Heart left ventricle (tissue), 16 donors: Measurements from ENCODE around the gene DLG4. TPM values are rescaled to one million over a fixed set of nuclear protein-coding genes. Genes with fewer than 3 reads are reported as not detected.
"Not testable (repeated sequence)": the region's sequence is repeated elsewhere in the genome, so short reads cannot be mapped to it uniquely, and the experiment has no call there.

Experiments used
- ATAC-seq, 4 donors: fragments of 200-7000 bp; cut with Tn5 transposase; one replicate each; pipeline ENCODE4 v1.9.1; 2020 to 2022; ENCODE audit warnings: moderate library complexity in 4 of 4, mild to moderate bottlenecking in 3 of 4, moderate number of reproducible peaks in 1 of 4
- DNase-seq, 5 donors: peaks; one replicate each; pipeline ENCODE4 v3.0.0-alpha.2; 2020
- H3K27ac ChIP-seq, 12 donors: fragments of 200-600 bp; sonication (generic) in 4 of 12; one replicate each; pipeline versions ENCODE4 v1.5.0 to v1.8.0; 2016 to 2022; ENCODE audit warnings: mild to moderate bottlenecking in 2 of 12
- H3K27me3 ChIP-seq, 9 donors: fragments of 200-600 bp; sonication (generic) in 2 of 9; one replicate each; pipeline versions ENCODE4 v1.5.1 to v1.8.0; 2016 to 2022; ENCODE audit warnings: mild to moderate bottlenecking in 3 of 9
- H3K36me3 ChIP-seq, 9 donors: fragments of 200-600 bp; sonication (generic) in 2 of 9; one replicate each; pipeline versions ENCODE4 v1.5.0 to v1.8.0; 2018 to 2022; ENCODE audit warnings: mild to moderate bottlenecking in 2 of 9
- H3K4me1 ChIP-seq, 12 donors: fragments of 200-600 bp; sonication (generic) in 4 of 12; one replicate each; pipeline versions ENCODE4 v1.5.0 to v1.8.0; 2016 to 2022; ENCODE audit warnings: mild to moderate bottlenecking in 3 of 12
- H3K4me3 ChIP-seq, 12 donors: fragments of 200-600 bp; sonication (generic) in 4 of 12; one replicate each; pipeline versions ENCODE4 v1.5.0 to v1.8.0; 2017 to 2022; ENCODE audit warnings: mild to moderate bottlenecking in 9 of 12, moderate library complexity in 4 of 12
- H3K9me3 ChIP-seq, 12 donors: fragments of 200-600 bp; sonication (generic) in 4 of 12; one replicate each; pipeline versions ENCODE4 v1.5.0 to v1.8.0; 2016 to 2022; ENCODE audit warnings: mild to moderate bottlenecking in 1 of 12
- CTCF ChIP-seq, 12 donors: fragments of 200-600 bp; sonication (generic) in 4 of 12; IDR thresholded peaks; one replicate each; pipeline versions ENCODE4 v1.5.0 to v1.8.0; 2018 to 2022; ENCODE audit warnings: antibody characterized with exemption in 12 of 12, mild to moderate bottlenecking in 5 of 12
- POLR2A ChIP-seq, 2 donors: fragments of 450-650 bp; IDR thresholded peaks; one replicate each; pipeline ENCODE4 v1.6.1; 2017; ENCODE audit warnings: antibody characterized with exemption in 2 of 2, mild to moderate bottlenecking in 2 of 2, moderate library complexity in 2 of 2
- WGBS, 4 donors: extraction: QIAGEN DNeasy Blood & Tissue Kit in 2 of 4; methylation state at CpG; one replicate each; pipeline versions ENCODE4 v1.1.5 to v1.1.7; 2013 to 2018; 5-methylcytosine and 5-hydroxymethylcytosine counted together
- intact Hi-C, 10 donors: fragments of 100-400 bp; cut with DNase I; formaldehyde crosslinking; loops; one replicate each; pipeline versions ENCODE4 v1.11.1 to v1.14.2; 2022
- polyA plus RNA-seq, 2 donors: library from polyadenylated mRNA; stranded (reverse); fragments of 200-250 nt; gene quantifications; one replicate each; pipeline ENCODE4 v1.2.3, GENCODE V29; 2013
- total RNA-seq, 9 donors: library from RNA; depleted of rRNA in 2 of 9; stranded (reverse); fragments of >200 nt in 2 of 9; fragmentation: NEBNext Ultra II Directional in 3 of 9; extraction: Animal tissue kit (Norgen Biotek cat#: 25700) in 3 of 9; gene quantifications; one replicate each; pipeline versions ENCODE4 v1.1.0 to v1.2.4, GENCODE V29; 2016 to 2023
- donor health status: ischemic (EF 13 %, LVEDD 7.1; RV severe dilation, severe dysfunction).
- donor health status: healthy with polysubstance abuse.
- donor health status: DM: no; HTN: yes; CAD: no.
- donor health status: DM: no; HTN: no; CAD: no.
- donor health status: ischemic (EF 25% LVEDD 6.9; RV normal size, moderate dysfunction).
- donor health status: ischemic (EF 25% LVEDD 5.7; RV mildly dilated, moderate dysfunction).
- donor health status: healthy.
- donor health status: DM: yes; HTN: yes; CAD: no.
- donor health status: ischemic (EF 35%, LVEDD 5.7; RV mildly dilated, moderate dysfunction).
- donor health status: nonischemic (EF 11% LVEDD 7.7; RV severe dilation, severe dysfunction).
- donor health status: DM: yes; HTN: yes; CAD: no.
- donor health status: PGD.
- donor health status: ischemic (EF 29% LVEDD 5.4; RV normal size, mild dysfunction).
- donor health status: nonischemic (EF 23%, LVEDD 6.1; RV moderate dilation, normal function).

Gene DLG4
- total and polyA plus RNA-seq, 11 donors, result 5.3 to 24.3 (median 15.5) TPM

DNA sequence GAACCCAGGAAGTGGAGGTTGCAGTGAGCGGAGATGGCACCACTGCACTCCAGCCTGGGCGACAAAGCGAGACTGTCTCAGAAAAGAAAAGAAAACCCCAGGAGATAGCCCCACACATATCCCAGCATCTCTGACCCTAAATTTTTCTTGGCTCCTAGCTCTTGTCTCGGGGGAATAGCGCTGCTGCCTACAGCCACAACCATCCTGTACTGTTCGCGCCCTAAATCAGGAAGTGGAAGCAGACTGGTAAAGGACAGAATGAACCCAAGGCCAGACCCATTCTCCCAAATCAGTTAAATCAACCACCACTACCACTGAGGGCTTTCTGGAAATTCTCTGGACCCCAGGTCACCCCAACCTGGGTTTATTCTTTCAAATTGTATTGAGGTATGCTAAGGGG is 30.2 kb upstream of the DLG4 start:
- intact Hi-C loops, result loop anchor here in 3 of 10 donors (5.0 to 10.0 kb wide), 4 partner anchors 38 to 595 kb away; partner anchors contain the start of genes CD68 (in 2 of the 3) and EIF5A (in 1 of the 3)

GRCh38 chr17:7249214-7249613 is 29.6 kb upstream of the DLG4 start:
- Histone ChIP-seq H3K9me3 (no peaks in the 10 kb centered on the region), H3K4me3 (peak overlapping the region in 4 of 12 donors; percentile 90 to 98 (median 97)), H3K36me3 (peaks cover 0 to 38% (median 34%) of the 10 kb centered on the region in 9 donors), H3K27me3 (no peaks in the 10 kb centered on the region), H3K4me1 (peaks cover 8 to 46% (median 36%) of the 10 kb centered on the region in 12 donors), H3K27ac (peak overlapping the region in 10 of 12 donors; percentile 10 to 98 (median 35))
- ATAC-seq (no peak), DNase-seq (no peak)
- intact Hi-C loops, result loop anchor here in 2 of 10 donors (5.0 to 10.0 kb wide), 3 partner anchors 37 to 596 kb away; partner anchors contain the start of gene CD68 (in 1 of the 2)
- TF ChIP-seq POLR2A (IDR thresholded peaks at IDR 0.05), result no peak
- no peak for TF ChIP-seq CTCF (IDR thresholded peaks at IDR 0.05)
- 61 to 75% (median 68%) methylated on average over 6 of the region's 6 CpGs for WGBS, 4 donors

More for the DNA sequence above, 30.2 kb upstream of the DLG4 start:
- TF ChIP-seq POLR2A (IDR thresholded peaks at IDR 0.05) (no peak), CTCF (IDR thresholded peaks at IDR 0.05) (no peak)
- WGBS, 4 donors, result 72 to 82% (median 81%) methylated on average over 7 of the region's 7 CpGs
- no peaks in the 10 kb centered on the region for H3K9me3 ChIP-seq
- peaks cover 0 to 38% (median 34%) of the 10 kb centered on the region in 9 donors for H3K36me3 ChIP-seq
- H3K27ac ChIP-seq, result peak overlapping the region in 9 of 12 donors; percentile 6 to 99 (median 98)
- peaks cover 8 to 46% (median 37%) of the 10 kb centered on the region in 12 donors for H3K4me1 ChIP-seq
- DNase-seq (no peak), ATAC-seq (no peak)
- peak overlapping the region in 9 of 12 donors; percentile 86 to 100 (median 96) for H3K4me3 ChIP-seq
- no peaks in the 10 kb centered on the region for H3K27me3 ChIP-seq

DNA sequence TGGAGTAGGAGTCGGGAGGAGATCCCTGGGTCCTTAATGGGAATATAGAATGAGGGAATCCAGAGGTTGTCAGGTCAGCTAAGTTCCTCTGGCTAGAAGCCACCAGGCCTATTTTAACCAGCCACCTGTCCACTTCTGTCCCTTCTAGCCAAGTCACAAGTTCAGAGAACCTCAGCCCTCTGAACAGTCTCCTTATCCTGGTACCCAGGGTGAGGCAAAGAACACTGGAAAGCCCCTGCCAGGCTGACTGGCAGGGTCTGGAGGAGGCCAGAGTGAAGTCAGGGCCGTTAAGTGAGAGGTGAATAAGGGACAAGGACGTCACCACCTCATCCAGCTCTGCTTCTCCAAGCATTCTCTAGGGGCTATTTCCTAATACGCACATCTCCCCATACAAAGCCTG is 29.2 kb upstream of the DLG4 start:
- intact Hi-C loops, result loop anchor here in 2 of 10 donors (5.0 to 10.0 kb wide), 3 partner anchors 36 to 596 kb away; partner anchors contain the start of gene CD68 (in 1 of the 2)
- no peak for TF ChIP-seq POLR2A (IDR thresholded peaks at IDR 0.05)
- TF ChIP-seq CTCF (IDR thresholded peaks at IDR 0.05), result no peak
- DNase-seq, result no peak
- H3K4me3 ChIP-seq, result peak overlapping the region in 2 of 12 donors; percentile 98
- H3K36me3 ChIP-seq, result peaks cover 0 to 38% (median 35%) of the 10 kb centered on the region in 9 donors
- peaks cover 8 to 47% (median 36%) of the 10 kb centered on the region in 12 donors for H3K4me1 ChIP-seq
- peak overlapping the region in 10 of 12 donors; percentile 10 to 98 (median 35) for H3K27ac ChIP-seq
- no peak for ATAC-seq
- H3K9me3 ChIP-seq, result no peaks in the 10 kb centered on the region
- H3K27me3 ChIP-seq, result no peaks in the 10 kb centered on the region
- WGBS, 4 donors, result 49 to 58% (median 55%) methylated on average over 4 of the region's 4 CpGs

DNA sequence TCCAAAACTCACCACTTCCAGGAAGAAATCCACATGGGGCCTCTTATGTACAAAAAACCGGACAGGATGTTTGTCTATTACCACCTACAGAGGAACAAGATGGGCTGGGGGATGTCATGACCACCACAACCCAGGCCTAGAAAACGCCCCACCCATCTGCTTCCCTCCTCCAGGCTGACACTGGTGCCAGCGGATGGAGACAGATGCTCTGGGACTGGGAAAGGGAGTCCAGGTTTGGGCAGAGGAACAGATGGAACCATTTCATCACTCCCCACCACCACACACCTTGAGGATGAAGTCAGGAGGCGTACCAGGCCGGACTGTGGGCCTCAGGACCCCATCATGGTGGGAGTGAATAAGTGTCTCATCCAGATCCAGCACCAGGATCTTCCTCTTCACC is 27.1 kb upstream of the DLG4 start:
- Histone ChIP-seq H3K36me3 (peaks cover 0 to 36% (median 32%) of the 10 kb centered on the region in 9 donors), H3K27ac (no peak overlapping the region), H3K4me3 (no peak overlapping the region), H3K9me3 (no peaks in the 10 kb centered on the region), H3K27me3 (no peaks in the 10 kb centered on the region), H3K4me1 (peaks cover 8 to 43% (median 32%) of the 10 kb centered on the region in 12 donors)
- DNase-seq (peak in 1 of 5 donors; percentile 23), ATAC-seq (no peak)
- 88 to 93% (median 91%) methylated on average over 5 of the region's 5 CpGs for WGBS, 4 donors
- TF ChIP-seq POLR2A (IDR thresholded peaks at IDR 0.05) (no peak), CTCF (IDR thresholded peaks at IDR 0.05) (no peak)
- intact Hi-C loops, result loop anchor here in 2 of 10 donors (5.0 to 10.0 kb wide), 3 partner anchors 34 to 598 kb away; partner anchors contain the start of gene CD68 (in 1 of the 2)

GRCh38 chr17:7243838-7244237 is 24.2 kb upstream of the DLG4 start:
- peak overlapping the region in 10 of 12 donors; percentile 91 to 99 (median 97) for H3K27ac ChIP-seq
- peak overlapping the region in 3 of 12 donors; percentile 79 to 92 (median 83) for H3K4me3 ChIP-seq
- not testable (repeated sequence) for H3K27me3 ChIP-seq, H3K9me3 ChIP-seq, ATAC-seq
- peak in 1 of 5 donors; percentile 22 for DNase-seq
- 70 to 82% (median 77%) methylated on average over 10 of the region's 10 CpGs for WGBS, 4 donors
- H3K36me3 ChIP-seq, result peaks cover 0 to 52% (median 46%) of the 10 kb centered on the region in 9 donors
- intact Hi-C loops, result loop anchor here in 2 of 10 donors (10.0 kb wide), 2 partner anchors 331 to 601 kb away; partner anchors contain the start of gene CD68 (in 1 of the 2)
- peaks cover 5 to 41% (median 32%) of the 10 kb centered on the region in 12 donors for H3K4me1 ChIP-seq
